ENCODE data around the gene DIS3. TPM values are rescaled to one million over a fixed set of nuclear protein-coding genes. Genes with fewer than 3 reads are reported as not detected.

Gene DIS3
- total and polyA plus RNA-seq, 2 of the 13 experiments (the other 11 are each of a cell fraction or from before 2014, with no cell fraction given), result 13.2 to 35.0 TPM

GRCh38 chr13:72727417-72728289, 54.0 kb downstream of the DIS3 start, which contains the start of the genes BORA and MZT1 (continued):
- TF ChIP-seq CSRNP1 (CRISPR knock-in tag; IDR thresholded peaks at IDR 0.05) (peak; percentile 100), FOXA1 (IDR thresholded peaks at IDR 0.05) (no peak), FOXA1 (CRISPR knock-in tag; IDR thresholded peaks at IDR 0.05) (no peak), SNAI1 (CRISPR knock-in tag; IDR thresholded peaks at IDR 0.05; ENCODE audit: borderline replicate concordance) (0 out of 2 replicates have a peak, but pooled peaks have one; percentile 71), ZBTB33 (CRISPR knock-in tag; IDR thresholded peaks at IDR 0.05) (no peak), ZNF335 (CRISPR knock-in tag; IDR thresholded peaks at IDR 0.05) (peak; percentile 68; the same call in 1 of the 2 replicates), ZNF136 (CRISPR knock-in tag; IDR thresholded peaks at IDR 0.05; ENCODE audit: low read depth) (peak; percentile 88; the same call in 1 of the 2 replicates), JUNB (CRISPR knock-in tag; IDR thresholded peaks at IDR 0.05; ENCODE audit: borderline replicate concordance) (peak; percentile 95), ZNF737 (CRISPR knock-in tag; IDR thresholded peaks at IDR 0.05; ENCODE audit: borderline replicate concordance) (no peak), CERS6 (CRISPR knock-in tag; IDR thresholded peaks at IDR 0.05) (no peak), SIN3B (IDR thresholded peaks at IDR 0.05; ENCODE audit: low read length) (peak; percentile 77), ZNF598 (CRISPR knock-in tag; IDR thresholded peaks at IDR 0.05; ENCODE audit: borderline replicate concordance) (no peak), PRMT3 (CRISPR knock-in tag; IDR thresholded peaks at IDR 0.05; ENCODE audit: borderline replicate concordance, low read depth) (peak; percentile 99), BCL3 (CRISPR knock-in tag; IDR thresholded peaks at IDR 0.05) (peak; percentile 38; the same call in 1 of the 2 replicates), AGO2 (optimal IDR thresholded peaks at IDR 0.05; ENCODE audit: low read depth, low read length) (peak; percentile 48), KLF15 (CRISPR knock-in tag; IDR thresholded peaks at IDR 0.05; ENCODE audit: borderline replicate concordance) (0 out of 2 replicates have a peak, but pooled peaks have one; percentile 14)
- TF ChIP-seq, protein P1, sequence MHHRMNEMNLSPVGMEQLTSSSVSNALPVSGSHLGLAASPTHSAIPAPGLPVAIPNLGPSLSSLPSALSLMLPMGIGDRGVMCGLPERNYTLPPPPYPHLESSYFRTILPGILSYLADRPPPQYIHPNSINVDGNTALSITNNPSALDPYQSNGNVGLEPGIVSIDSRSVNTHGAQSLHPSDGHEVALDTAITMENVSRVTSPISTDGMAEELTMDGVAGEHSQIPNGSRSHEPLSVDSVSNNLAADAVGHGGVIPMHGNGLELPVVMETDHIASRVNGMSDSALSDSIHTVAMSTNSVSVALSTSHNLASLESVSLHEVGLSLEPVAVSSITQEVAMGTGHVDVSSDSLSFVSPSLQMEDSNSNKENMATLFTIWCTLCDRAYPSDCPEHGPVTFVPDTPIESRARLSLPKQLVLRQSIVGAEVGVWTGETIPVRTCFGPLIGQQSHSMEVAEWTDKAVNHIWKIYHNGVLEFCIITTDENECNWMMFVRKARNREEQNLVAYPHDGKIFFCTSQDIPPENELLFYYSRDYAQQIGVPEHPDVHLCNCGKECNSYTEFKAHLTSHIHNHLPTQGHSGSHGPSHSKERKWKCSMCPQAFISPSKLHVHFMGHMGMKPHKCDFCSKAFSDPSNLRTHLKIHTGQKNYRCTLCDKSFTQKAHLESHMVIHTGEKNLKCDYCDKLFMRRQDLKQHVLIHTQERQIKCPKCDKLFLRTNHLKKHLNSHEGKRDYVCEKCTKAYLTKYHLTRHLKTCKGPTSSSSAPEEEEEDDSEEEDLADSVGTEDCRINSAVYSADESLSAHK (CRISPR knock-in tag; IDR thresholded peaks at IDR 0.05; ENCODE audit: borderline replicate concordance), result no peak; the same call in 1 of the 2 replicates

Measured in HepG2 (cell line).